Keratinocyte (primary cell): ENCODE results near the gene ATP6V0E2.

Experiments used
- EZH2 ChIP-seq: IDR thresholded peaks from one replicate; pipeline ENCODE4 v1.6.1; 2012; ENCODE audit warnings: inconsistent platforms, mild to moderate bottlenecking, low read length, moderate library complexity
- TF ChIP-seq, protein P1 (sequence below), 3 experiments: IDR thresholded peaks in 1 of 3; conservative IDR thresholded peaks in 1 of 3; optimal IDR thresholded peaks in 1 of 3; 2 replicates in 2 of 3; 3 replicates in 1 of 3; pipeline versions ENCODE3 to v1.5.1; 2011; ENCODE audit warnings: low read length in 3 of 3, mild to moderate bottlenecking in 3 of 3, moderate library complexity in 2 of 3, control low read depth in 1 of 3, inconsistent platforms in 1 of 3; ENCODE audit not compliant: insufficient read depth in 2 of 3; ENCODE audit errors: extremely low read depth in 1 of 3

DNA sequence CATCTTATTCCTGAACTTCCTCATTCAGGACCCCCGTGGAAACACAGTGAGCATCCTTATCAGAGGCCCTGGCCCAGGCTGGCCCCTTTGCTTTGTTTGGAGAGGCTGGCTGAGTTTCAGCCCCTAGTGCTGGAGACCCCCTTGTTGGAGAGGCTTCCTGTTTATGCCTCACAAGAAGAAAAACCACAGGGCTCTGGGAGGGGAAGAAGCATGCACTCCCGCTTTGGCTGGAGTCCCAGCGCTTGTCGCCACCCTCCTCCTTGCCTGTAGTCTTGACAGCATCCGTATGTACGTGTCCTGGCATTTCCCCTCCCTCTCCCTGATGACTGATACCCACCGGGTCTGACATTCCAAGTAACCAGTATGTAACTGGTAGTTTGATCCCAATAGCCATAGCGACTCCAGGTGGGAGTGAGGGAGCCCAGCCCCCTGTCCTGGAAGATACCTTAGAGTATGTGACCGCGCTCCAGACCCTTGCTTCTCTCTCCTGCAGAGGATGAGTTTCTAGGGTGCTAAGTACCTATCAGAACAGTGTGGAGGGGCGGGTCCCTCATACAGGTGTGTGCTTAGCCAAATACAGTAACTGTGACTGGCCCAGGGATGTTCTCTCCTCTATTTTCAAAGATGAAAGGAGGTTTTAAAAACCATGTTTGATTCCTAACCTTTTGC lies 6.9 kb upstream of the ATP6V0E2 start:
- TF ChIP-seq, protein P1, sequence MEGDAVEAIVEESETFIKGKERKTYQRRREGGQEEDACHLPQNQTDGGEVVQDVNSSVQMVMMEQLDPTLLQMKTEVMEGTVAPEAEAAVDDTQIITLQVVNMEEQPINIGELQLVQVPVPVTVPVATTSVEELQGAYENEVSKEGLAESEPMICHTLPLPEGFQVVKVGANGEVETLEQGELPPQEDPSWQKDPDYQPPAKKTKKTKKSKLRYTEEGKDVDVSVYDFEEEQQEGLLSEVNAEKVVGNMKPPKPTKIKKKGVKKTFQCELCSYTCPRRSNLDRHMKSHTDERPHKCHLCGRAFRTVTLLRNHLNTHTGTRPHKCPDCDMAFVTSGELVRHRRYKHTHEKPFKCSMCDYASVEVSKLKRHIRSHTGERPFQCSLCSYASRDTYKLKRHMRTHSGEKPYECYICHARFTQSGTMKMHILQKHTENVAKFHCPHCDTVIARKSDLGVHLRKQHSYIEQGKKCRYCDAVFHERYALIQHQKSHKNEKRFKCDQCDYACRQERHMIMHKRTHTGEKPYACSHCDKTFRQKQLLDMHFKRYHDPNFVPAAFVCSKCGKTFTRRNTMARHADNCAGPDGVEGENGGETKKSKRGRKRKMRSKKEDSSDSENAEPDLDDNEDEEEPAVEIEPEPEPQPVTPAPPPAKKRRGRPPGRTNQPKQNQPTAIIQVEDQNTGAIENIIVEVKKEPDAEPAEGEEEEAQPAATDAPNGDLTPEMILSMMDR (optimal IDR thresholded peaks at IDR 0.05 in 1 of 3, IDR thresholded peaks at IDR 0.05 in 1 of 3, conservative IDR thresholded peaks at IDR 0.05 in 1 of 3; ENCODE audit: extremely low read depth in 1 of 3, insufficient read depth in 2 of 3, low read length in 3 of 3) = no peak
- no peak for TF ChIP-seq EZH2
